ENCODE results near the gene LRIT1.

LRIT1 gene

DNA sequence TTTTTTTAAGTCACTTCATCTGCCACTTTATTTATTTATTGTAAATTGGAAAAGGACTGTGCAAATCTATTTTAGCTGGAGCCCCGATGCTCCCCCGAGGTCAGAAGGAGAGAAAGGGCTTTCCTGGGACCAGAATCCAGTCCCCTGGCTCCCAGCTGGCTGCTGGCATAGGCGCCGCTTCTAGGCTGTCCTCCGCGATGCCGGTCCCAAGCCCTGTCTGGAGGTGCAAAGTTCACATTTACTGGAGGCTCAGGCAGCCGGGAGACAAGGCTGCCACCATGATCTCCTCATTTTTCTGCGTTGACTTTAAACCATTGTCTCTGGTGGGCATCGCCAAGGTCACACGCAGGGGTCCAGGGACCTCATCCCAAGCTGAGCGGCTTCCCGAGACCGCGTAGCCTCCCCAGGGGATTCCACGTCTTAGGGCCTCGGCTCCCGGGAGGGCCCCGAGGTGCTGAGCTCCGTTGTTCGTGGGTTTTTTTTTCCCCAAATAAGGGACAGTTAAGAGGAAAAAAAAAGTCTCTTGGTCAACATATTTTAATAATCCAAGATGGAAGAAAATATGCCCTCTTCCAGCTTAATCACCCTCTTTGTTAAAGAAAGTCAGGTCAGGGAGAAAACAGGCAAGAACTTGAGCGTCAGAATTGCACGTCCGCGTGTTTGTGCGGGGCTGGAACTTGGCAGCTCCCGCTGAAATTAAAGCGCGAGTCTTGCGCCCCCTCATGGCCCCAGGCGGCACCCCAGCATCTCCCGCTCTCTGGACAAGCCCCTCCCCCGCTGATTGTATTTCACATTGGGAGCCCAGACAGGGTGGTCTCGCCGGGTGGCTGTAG lies 15.4 kb upstream of the LRIT1 start:
- Histone ChIP-seq H3K27ac (no peak overlapping the region), H3K4me2 (no peak overlapping the region), H3K36me3 (no peaks in the 10 kb centered on the region), H4K20me1 (no peaks in the 10 kb centered on the region), H3K4me1 (no peaks in the 10 kb centered on the region), H3K9ac (no peak overlapping the region), H3K4me3 (no peak overlapping the region), H3K27me3 (no peaks in the 10 kb centered on the region), H3K9me3 (replicated peaks in 1 of 11) (no peaks in the 10 kb centered on the region; a peak in 1 of 22 replicates)
- TF ChIP-seq Cebpa-rat (IDR thresholded peaks at IDR 0.05) = no peak

GRCh38 chr10:84254552-84255478 lies 13.5 kb upstream of the LRIT1 start:
- Histone ChIP-seq H3K9me3 (replicated peaks in 1 of 11) (no peaks in the 10 kb centered on the region; a peak in 1 of 22 replicates), H3K36me3 (no peaks in the 10 kb centered on the region), H3K4me2 (no peak overlapping the region), H4K20me1 (no peaks in the 10 kb centered on the region), H3K27me3 (no peaks in the 10 kb centered on the region), H3K4me1 (no peaks in the 10 kb centered on the region), H3K27ac (no peak overlapping the region), H3K9ac (no peak overlapping the region), H3K4me3 (no peak overlapping the region)
- no peak for TF ChIP-seq Cebpa-rat (IDR thresholded peaks at IDR 0.05)

- TF ChIP-seq Cebpa-rat (IDR thresholded peaks at IDR 0.05) = no peak
- H3K9me3 ChIP-seq (replicated peaks in 1 of 11) = no peaks in the 10 kb centered on the region; a peak in 1 of 22 replicates
- no peak overlapping the region for H3K4me2 ChIP-seq
- H4K20me1 ChIP-seq = no peaks in the 10 kb centered on the region
- H3K9ac ChIP-seq = no peak overlapping the region
- no peaks in the 10 kb centered on the region for H3K27me3 ChIP-seq
- no peak overlapping the region for H3K27ac ChIP-seq
- H3K36me3 ChIP-seq = no peaks in the 10 kb centered on the region
- H3K4me1 ChIP-seq = no peaks in the 10 kb centered on the region
- no peak overlapping the region for H3K4me3 ChIP-seq
Observed at GRCh38 chr10:84248794-84249193, 7.4 kb upstream of the LRIT1 start.

DNA sequence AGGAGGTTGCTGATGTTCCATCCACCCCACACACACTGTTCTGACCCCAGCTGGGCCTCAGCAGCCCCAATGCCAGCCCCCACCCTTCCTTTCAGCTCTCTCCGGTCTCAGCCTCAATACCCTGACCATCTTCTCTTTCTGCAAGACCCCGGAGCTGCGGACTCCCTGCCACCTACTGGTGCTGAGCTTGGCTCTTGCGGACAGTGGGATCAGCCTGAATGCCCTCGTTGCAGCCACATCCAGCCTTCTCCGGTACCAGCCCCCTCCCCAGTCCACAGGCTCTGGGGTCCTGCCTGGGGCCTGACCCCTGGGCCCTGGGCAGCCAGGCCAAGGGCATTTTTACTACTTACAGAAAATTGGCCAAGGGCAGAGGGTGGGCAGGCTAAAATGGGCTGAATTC lies 6.2 kb upstream of the LRIT1 start:
- H3K4me2 ChIP-seq = no peak overlapping the region
- no peaks in the 10 kb centered on the region for H4K20me1 ChIP-seq
- H3K27ac ChIP-seq = no peak overlapping the region
- no peak overlapping the region for H3K4me3 ChIP-seq
- H3K4me1 ChIP-seq = no peaks in the 10 kb centered on the region
- H3K36me3 ChIP-seq = no peaks in the 10 kb centered on the region
- no peak for TF ChIP-seq Cebpa-rat (IDR thresholded peaks at IDR 0.05)
- no peaks in the 10 kb centered on the region; a peak in 1 of 22 replicates for H3K9me3 ChIP-seq (replicated peaks in 1 of 11)
- no peak overlapping the region for H3K9ac ChIP-seq
- no peaks in the 10 kb centered on the region for H3K27me3 ChIP-seq

DNA sequence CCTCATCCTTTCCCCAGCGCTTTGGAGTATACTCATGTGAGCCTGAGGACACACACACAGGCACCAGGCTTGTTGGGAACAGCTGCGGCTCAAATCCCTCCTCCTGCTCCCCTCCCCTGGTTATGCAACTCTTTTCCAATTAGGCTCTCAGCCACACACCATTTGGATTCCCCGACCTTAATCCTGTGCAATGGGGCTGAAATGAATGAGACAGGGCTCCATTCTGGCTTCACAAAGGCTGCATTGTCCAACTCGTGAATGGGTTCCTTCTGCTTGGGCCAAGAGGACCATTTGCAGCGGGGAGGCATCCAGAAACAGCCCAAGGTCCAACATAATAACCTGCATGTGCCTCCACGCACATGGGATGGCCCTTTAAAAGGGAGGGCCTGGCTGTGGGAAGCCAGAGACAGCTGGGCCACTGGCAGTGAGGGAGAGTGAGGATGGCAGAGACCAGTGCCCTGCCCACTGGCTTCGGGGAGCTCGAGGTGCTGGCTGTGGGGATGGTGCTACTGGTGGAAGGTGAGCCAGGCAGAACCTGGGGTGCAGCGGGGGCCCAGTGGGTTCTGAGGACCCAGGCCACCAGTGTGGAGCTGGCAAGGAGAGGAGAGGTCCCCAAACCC lies 3.4 kb upstream of the LRIT1 start, which contains the start of gene RGR:
Gene RGR (plus strand): TSS at position 403 of the 620 bp plus-strand sequence. CDS start 38 bp downstream, at position 441.
- no peaks in the 10 kb centered on the region for H3K4me1 ChIP-seq
- no peak for TF ChIP-seq Cebpa-rat (IDR thresholded peaks at IDR 0.05)
- no peak within 1 kb of the TSS for H3K9ac ChIP-seq
- no peaks in the 10 kb centered on the region for H3K27me3 ChIP-seq
- H3K9me3 ChIP-seq (replicated peaks in 1 of 11) = no peaks in the 10 kb centered on the region
- H3K4me2 ChIP-seq = no peak within 1 kb of the TSS
- no peaks in the 10 kb centered on the region for H3K36me3 ChIP-seq
- H3K27ac ChIP-seq = no peak within 1 kb of the TSS
- H4K20me1 ChIP-seq = no peaks in the 10 kb centered on the region
- no peak within 1 kb of the TSS for H3K4me3 ChIP-seq

DNA sequence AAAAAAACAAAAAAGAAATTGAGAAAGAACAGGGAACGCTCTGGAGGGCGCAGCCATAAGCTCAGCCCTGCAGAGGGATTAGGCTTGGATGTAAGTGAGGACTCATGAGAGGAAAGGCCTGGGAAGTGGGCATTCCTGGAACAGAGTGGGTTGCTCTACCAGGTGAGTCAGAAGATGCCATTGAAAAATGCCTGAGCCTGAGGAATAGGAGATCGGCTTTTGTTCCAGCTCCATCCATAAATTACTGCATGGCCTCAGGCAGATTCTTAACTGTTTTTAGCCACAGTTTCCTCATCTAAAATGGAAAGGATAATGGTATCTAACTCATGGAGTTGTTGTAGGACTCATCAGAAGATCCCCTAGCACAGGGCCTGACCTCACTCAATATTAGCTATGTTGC lies 2.4 kb upstream of the LRIT1 start:
- Histone ChIP-seq H3K27ac (no peak overlapping the region), H3K4me2 (no peak overlapping the region), H3K4me1 (no peaks in the 10 kb centered on the region), H3K9me3 (replicated peaks in 1 of 11) (no peaks in the 10 kb centered on the region), H3K36me3 (no peaks in the 10 kb centered on the region), H4K20me1 (no peaks in the 10 kb centered on the region), H3K4me3 (no peak overlapping the region), H3K27me3 (no peaks in the 10 kb centered on the region), H3K9ac (no peak overlapping the region)
- no peak for TF ChIP-seq Cebpa-rat (IDR thresholded peaks at IDR 0.05)

- no peak for TF ChIP-seq Cebpa-rat (IDR thresholded peaks at IDR 0.05)
- no peak overlapping the region for H3K9ac ChIP-seq
- no peaks in the 10 kb centered on the region for H3K36me3 ChIP-seq
- H4K20me1 ChIP-seq = no peaks in the 10 kb centered on the region
- H3K9me3 ChIP-seq (replicated peaks in 1 of 11) = peaks cover 0 to 9% (median 6%) of the 10 kb centered on the region in 11 experiments; a peak in 8 of 22 replicates
- H3K4me1 ChIP-seq = no peaks in the 10 kb centered on the region
- H3K27me3 ChIP-seq = no peaks in the 10 kb centered on the region
- no peak overlapping the region for H3K4me2 ChIP-seq
- no peak overlapping the region for H3K4me3 ChIP-seq
- H3K27ac ChIP-seq = no peak overlapping the region
Observed at GRCh38 chr10:84238909-84239308, 2.4 kb downstream of the LRIT1 start.

GRCh38 chr10:84237199-84238051 lies 3.9 kb downstream of the LRIT1 start:
- H3K4me2 ChIP-seq = no peak overlapping the region

More at GRCh38 chr10:84237199-84238051, 3.9 kb downstream of the LRIT1 start:
- no peak overlapping the region for H3K9ac ChIP-seq
- H4K20me1 ChIP-seq = no peaks in the 10 kb centered on the region
- no peaks in the 10 kb centered on the region for H3K27me3 ChIP-seq
- no peaks in the 10 kb centered on the region for H3K4me1 ChIP-seq
- peaks cover 0 to 9% (median 6%) of the 10 kb centered on the region in 11 experiments; a peak in 8 of 22 replicates for H3K9me3 ChIP-seq (replicated peaks in 1 of 11)
- no peak for TF ChIP-seq Cebpa-rat (IDR thresholded peaks at IDR 0.05)
- H3K4me3 ChIP-seq = no peak overlapping the region
- no peak overlapping the region for H3K27ac ChIP-seq
- H3K36me3 ChIP-seq = no peaks in the 10 kb centered on the region

Data from BLaER1 treated with 17β-estradiol and CSF1 and Interleukin-3, amounts not matched to agents 10 nM and 100 nM (cell line).